Mononuclear cell (primary cell): ENCODE results near the gene SLC44A5. TPM values are rescaled to one million over a fixed set of nuclear protein-coding genes. Genes with fewer than 3 reads are reported as not detected.

ENCODE experiments used
- H3K27me3 ChIP-seq: 2 replicates; pipeline ENCODE4 v1.6.0; 2011; ENCODE audit warnings: low read length, control low read depth; ENCODE audit not compliant: insufficient read depth
- H3K4me1 ChIP-seq: 2 replicates; pipeline ENCODE4 v1.5.1; 2011; ENCODE audit warnings: mild to moderate bottlenecking, low read length, control low read depth; ENCODE audit not compliant: insufficient read depth
- H3K4me3 ChIP-seq: 2 replicates; pipeline ENCODE4 v1.5.1; 2011; ENCODE audit warnings: mild to moderate bottlenecking, low read length, moderate library complexity
- H3K9me3 ChIP-seq: 2 replicates; pipeline ENCODE4 v1.5.1; 2011; ENCODE audit warnings: low read depth, mild to moderate bottlenecking, control low read depth, low read length
- total RNA-seq: library from RNA; depleted of rRNA; stranded (reverse); fragments of >200 nt; gene quantifications from one replicate; pipeline ENCODE4 v1.2.3, GENCODE V29; 2012

Gene SLC44A5
- total RNA-seq, 1 donor: 0.52 TPM

GRCh38 chr1:75353051-75353450 is 257.9 kb downstream of the SLC44A5 start:
- no peaks in the 10 kb centered on the region for H3K4me1 ChIP-seq
- H3K9me3 ChIP-seq: peaks cover 4% of the 10 kb centered on the region
- no peak overlapping the region for H3K4me3 ChIP-seq
- no peaks in the 10 kb centered on the region for H3K27me3 ChIP-seq

DNA sequence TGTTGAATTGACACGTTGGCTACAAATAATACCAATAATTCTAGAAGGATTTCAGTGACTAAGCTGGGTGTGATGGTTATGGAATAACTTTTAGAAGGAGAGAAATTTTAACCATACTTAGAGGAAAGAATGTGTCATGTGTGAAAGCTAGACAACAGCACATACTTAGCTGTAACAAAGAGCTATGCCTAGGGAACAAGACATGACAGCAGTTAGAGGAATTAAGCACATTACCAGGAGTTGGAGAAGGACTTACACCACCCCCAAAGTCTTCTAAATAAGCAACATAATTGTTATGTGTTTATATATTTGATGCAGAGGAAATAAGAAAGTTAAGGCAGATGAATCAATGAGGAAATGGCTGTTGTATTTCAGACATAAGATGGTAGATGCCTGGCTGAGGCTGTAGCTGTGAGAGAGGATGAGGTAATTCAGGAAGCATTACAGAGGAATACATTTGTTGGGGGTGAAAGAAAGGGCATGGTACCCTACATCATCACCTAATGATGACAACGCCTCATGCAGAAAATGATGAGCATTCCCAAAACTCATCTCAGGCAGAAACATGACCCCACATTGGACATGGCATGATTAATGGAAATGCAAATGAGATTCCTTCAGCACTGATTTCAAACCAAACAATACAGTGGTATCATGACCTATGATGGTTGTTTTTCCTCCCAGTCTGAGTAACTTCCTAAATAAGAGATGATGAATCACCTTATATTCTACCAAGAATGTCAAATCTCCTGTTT is 265.2 kb downstream of the SLC44A5 start:
- Histone ChIP-seq H3K4me1 (no peaks in the 10 kb centered on the region), H3K27me3 (no peaks in the 10 kb centered on the region), H3K4me3 (no peak overlapping the region)

GRCh38 chr1:75342786-75343185 is 268.1 kb downstream of the SLC44A5 start:
- H3K4me3 ChIP-seq: no peak overlapping the region
- H3K27me3 ChIP-seq: no peaks in the 10 kb centered on the region
- H3K9me3 ChIP-seq: no peaks in the 10 kb centered on the region
- no peaks in the 10 kb centered on the region for H3K4me1 ChIP-seq

More for the DNA sequence above, 265.2 kb downstream of the SLC44A5 start:
- peaks cover 4% of the 10 kb centered on the region for H3K9me3 ChIP-seq

DNA sequence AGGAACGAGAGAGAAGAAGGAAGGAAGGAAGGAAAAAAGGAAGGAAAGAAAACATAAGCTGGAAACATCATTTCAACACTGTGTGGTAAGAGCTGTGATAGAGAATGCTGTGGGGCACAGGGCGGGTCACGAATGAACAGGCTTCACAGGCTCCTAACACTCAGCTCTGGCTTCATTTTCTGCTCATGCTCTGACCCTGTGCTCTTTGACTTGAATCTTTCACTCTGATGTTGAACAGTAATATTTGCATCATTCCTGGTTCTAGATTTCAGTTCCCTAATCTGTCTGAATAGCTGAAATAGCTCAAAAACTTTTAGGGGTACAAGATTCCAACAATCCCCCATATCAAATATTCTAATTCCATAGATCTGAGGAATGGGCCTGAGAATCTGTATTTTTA is 269.4 kb downstream of the SLC44A5 start:
- H3K4me1 ChIP-seq: no peaks in the 10 kb centered on the region
- H3K9me3 ChIP-seq: no peaks in the 10 kb centered on the region
- H3K4me3 ChIP-seq: no peak overlapping the region
- H3K27me3 ChIP-seq: no peaks in the 10 kb centered on the region

- no peak overlapping the region for H3K4me3 ChIP-seq
- no peaks in the 10 kb centered on the region for H3K9me3 ChIP-seq
- H3K4me1 ChIP-seq: no peaks in the 10 kb centered on the region
- H3K27me3 ChIP-seq: no peaks in the 10 kb centered on the region
Observed at GRCh38 chr1:75338616-75339483, 272.1 kb downstream of the SLC44A5 start.

GRCh38 chr1:75334876-75335389 is 276.0 kb downstream of the SLC44A5 start:
- Histone ChIP-seq H3K4me3 (no peak overlapping the region), H3K9me3 (no peaks in the 10 kb centered on the region), H3K27me3 (no peaks in the 10 kb centered on the region), H3K4me1 (no peaks in the 10 kb centered on the region)

DNA sequence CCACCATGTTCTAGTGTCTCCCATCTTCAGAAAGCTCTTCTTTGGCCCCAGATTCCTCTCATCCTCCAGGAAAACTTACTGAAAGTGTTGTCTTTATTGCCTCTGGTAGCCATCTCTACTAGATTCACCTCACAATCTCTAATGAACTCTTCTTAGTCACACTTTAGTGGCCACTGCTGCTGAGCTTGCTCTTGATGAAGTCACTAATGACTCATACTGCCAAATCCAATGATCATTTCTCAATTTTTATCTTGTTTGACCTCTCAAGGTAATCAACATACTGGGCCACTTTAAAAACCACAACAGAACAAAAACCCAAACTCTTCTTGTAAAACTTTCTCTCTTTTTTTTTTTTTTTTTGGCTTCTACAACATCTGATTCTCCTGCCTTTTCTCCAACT is 280.3 kb downstream of the SLC44A5 start:
- no peaks in the 10 kb centered on the region for H3K9me3 ChIP-seq

GRCh38 chr1:75328691-75329090 is 282.2 kb downstream of the SLC44A5 start:
- Histone ChIP-seq H3K4me1 (no peaks in the 10 kb centered on the region), H3K4me3 (no peak overlapping the region), H3K9me3 (no peaks in the 10 kb centered on the region), H3K27me3 (no peaks in the 10 kb centered on the region)

More for the DNA sequence above, 280.3 kb downstream of the SLC44A5 start:
- no peak overlapping the region for H3K4me3 ChIP-seq
- H3K4me1 ChIP-seq: no peaks in the 10 kb centered on the region
- H3K27me3 ChIP-seq: no peaks in the 10 kb centered on the region

DNA sequence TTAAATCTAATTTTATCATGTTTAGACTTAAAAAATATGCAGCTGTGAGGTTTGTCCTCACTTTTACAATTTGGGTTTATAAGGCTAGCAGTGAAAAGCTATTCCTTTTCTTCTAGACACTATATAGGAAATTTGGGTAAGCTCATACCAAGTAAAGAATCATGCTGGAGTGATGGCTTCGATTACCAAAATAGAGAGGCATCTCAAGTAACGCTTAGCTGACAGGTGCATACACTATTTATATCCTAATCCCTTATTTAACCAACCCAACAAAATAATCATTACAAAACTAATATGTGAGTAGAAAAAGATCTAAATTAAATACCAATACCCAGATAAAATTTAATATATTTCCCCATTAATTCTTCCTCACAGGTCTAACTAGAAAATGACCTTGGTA is 283.5 kb downstream of the SLC44A5 start:
- no peaks in the 10 kb centered on the region for H3K4me1 ChIP-seq
- H3K4me3 ChIP-seq: no peak overlapping the region
- no peaks in the 10 kb centered on the region for H3K27me3 ChIP-seq
- no peaks in the 10 kb centered on the region for H3K9me3 ChIP-seq

- no peak overlapping the region for H3K4me3 ChIP-seq
- no peaks in the 10 kb centered on the region for H3K9me3 ChIP-seq
- H3K27me3 ChIP-seq: no peaks in the 10 kb centered on the region
- no peaks in the 10 kb centered on the region for H3K4me1 ChIP-seq
Observed at GRCh38 chr1:75317976-75318375, 292.9 kb downstream of the SLC44A5 start.

- Histone ChIP-seq H3K9me3 (no peaks in the 10 kb centered on the region), H3K4me1 (no peaks in the 10 kb centered on the region), H3K4me3 (no peak overlapping the region), H3K27me3 (no peaks in the 10 kb centered on the region)
Observed at GRCh38 chr1:75316230-75316629, 294.7 kb downstream of the SLC44A5 start.

GRCh38 chr1:75312620-75313019 is 298.3 kb downstream of the SLC44A5 start:
- Histone ChIP-seq H3K27me3 (no peaks in the 10 kb centered on the region), H3K9me3 (no peaks in the 10 kb centered on the region), H3K4me3 (no peak overlapping the region), H3K4me1 (no peaks in the 10 kb centered on the region)

GRCh38 chr1:75310067-75310466 is 300.8 kb downstream of the SLC44A5 start:
- Histone ChIP-seq H3K27me3 (no peaks in the 10 kb centered on the region), H3K4me3 (no peak overlapping the region), H3K4me1 (no peaks in the 10 kb centered on the region), H3K9me3 (no peaks in the 10 kb centered on the region)

- no peaks in the 10 kb centered on the region for H3K9me3 ChIP-seq
- H3K27me3 ChIP-seq: no peaks in the 10 kb centered on the region
- H3K4me3 ChIP-seq: no peak overlapping the region
- H3K4me1 ChIP-seq: no peaks in the 10 kb centered on the region
Observed at GRCh38 chr1:75308365-75308764, 302.5 kb downstream of the SLC44A5 start.

DNA sequence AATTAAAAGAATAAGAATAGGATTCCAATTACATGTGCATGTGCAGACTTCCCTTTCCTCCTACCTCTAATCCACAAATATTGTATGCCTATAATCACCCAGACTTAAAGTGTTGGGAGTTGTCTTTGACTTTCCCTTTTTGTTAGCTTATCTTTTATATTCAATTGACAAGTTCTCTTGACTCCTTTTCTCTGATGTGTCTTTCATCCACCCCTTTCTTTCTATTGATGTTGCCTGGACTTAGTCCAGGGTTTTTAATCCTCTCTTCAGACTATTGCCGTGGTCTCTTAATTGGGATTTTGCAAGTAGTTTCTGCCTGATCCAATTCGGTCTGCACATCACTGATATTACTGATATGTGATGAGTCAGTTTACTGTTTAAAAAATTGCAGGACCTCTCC is 305.9 kb downstream of the SLC44A5 start:
- no peaks in the 10 kb centered on the region for H3K27me3 ChIP-seq

More for the DNA sequence above, 305.9 kb downstream of the SLC44A5 start:
- H3K4me3 ChIP-seq: no peak overlapping the region
- H3K4me1 ChIP-seq: no peaks in the 10 kb centered on the region
- no peaks in the 10 kb centered on the region for H3K9me3 ChIP-seq
